HepG2 (cell line): ENCODE data around the gene TEKT5. TPM values are rescaled to one million over a fixed set of nuclear protein-coding genes. Genes with fewer than 3 reads are reported as not detected.

ENCODE experiments used
- ATF7 ChIP-seq, 2 experiments: fragments of 450-650 bp in 1 of 2; sonication (generic) in 1 of 2; formaldehyde crosslinking in 1 of 2; IDR thresholded peaks; 2 replicates each; pipeline versions ENCODE4 v1.4.0 to v1.6.1; 2016 to 2020; ENCODE audit warnings: antibody characterized with exemption in 1 of 2, mild to moderate bottlenecking in 1 of 2, missing genetic modification reagents in 1 of 2
- DPF2 ChIP-seq: sonication (generic); formaldehyde crosslinking; IDR thresholded peaks from 2 replicates; pipeline ENCODE4 v1.4.0; 2020; ENCODE audit warnings: mild to moderate bottlenecking, low read depth, missing genetic modification reagents, borderline replicate concordance
- HBP1 ChIP-seq: IDR thresholded peaks from 2 replicates; pipeline ENCODE4 v1.6.1; 2016; ENCODE audit warnings: low read depth, control low read depth
- HDAC6 ChIP-seq: fragments of 200-600 bp; sonication (generic); IDR thresholded peaks from 2 replicates; pipeline ENCODE4 v1.7.0; 2017; ENCODE audit warnings: mild to moderate bottlenecking, antibody characterized with exemption, low read length, low read depth
- KLF16 ChIP-seq, 2 experiments: sonication (generic) in 1 of 2; formaldehyde crosslinking in 1 of 2; IDR thresholded peaks; 2 replicates each; pipeline versions ENCODE4 v1.6.1 to v1.8.0; 2016 to 2023; ENCODE audit warnings: missing genetic modification reagents in 2 of 2, missing compliant biosample characterization in 1 of 2
- PITX1 ChIP-seq: sonication (generic); formaldehyde crosslinking; IDR thresholded peaks from 2 replicates; pipeline ENCODE4 v1.5.1; 2020; ENCODE audit warnings: mild to moderate bottlenecking, missing genetic modification reagents
- RARG ChIP-seq: sonication (generic); formaldehyde crosslinking; IDR thresholded peaks from 2 replicates; pipeline ENCODE4 v1.4.0; 2020; ENCODE audit warnings: low read depth, mild to moderate bottlenecking, missing genetic modification reagents
- RBM39 ChIP-seq: fragments of 200-400 bp; formaldehyde crosslinking; IDR thresholded peaks from one replicate; pipeline ENCODE4 v1.6.1; 2018; ENCODE audit warnings: antibody characterized with exemption, mild to moderate bottlenecking, low read depth, low read length; ENCODE audit not compliant: poor library complexity, severe bottlenecking
- THAP11 ChIP-seq: IDR thresholded peaks from 2 replicates; pipeline ENCODE4 v1.6.1; 2016; ENCODE audit warnings: missing biosample characterization, missing genetic modification reagents
- ZFP82 ChIP-seq: sonication (generic); formaldehyde crosslinking; IDR thresholded peaks from 2 replicates; pipeline ENCODE4 v1.5.1; 2020; ENCODE audit warnings: mild to moderate bottlenecking, missing genetic modification reagents, borderline replicate concordance
- ZNF230 ChIP-seq: sonication (generic); formaldehyde crosslinking; IDR thresholded peaks from 2 replicates; pipeline ENCODE4 v1.4.0; 2020; ENCODE audit warnings: mild to moderate bottlenecking, missing genetic modification reagents
- ZNF318 ChIP-seq: sonication (generic); formaldehyde crosslinking; IDR thresholded peaks from 2 replicates; pipeline ENCODE4 v1.4.0; 2020; ENCODE audit warnings: mild to moderate bottlenecking, missing genetic modification reagents
- ZNF331 ChIP-seq: sonication (generic); formaldehyde crosslinking; IDR thresholded peaks from 2 replicates; pipeline ENCODE4 v1.4.0; 2020; ENCODE audit warnings: missing genetic modification reagents
- ZNF468 ChIP-seq: sonication (generic); formaldehyde crosslinking; IDR thresholded peaks from 2 replicates; pipeline ENCODE4 v1.8.0; 2022; ENCODE audit warnings: mild to moderate bottlenecking, moderate library complexity, missing genetic modification reagents
- ZNF580 ChIP-seq: IDR thresholded peaks from 2 replicates; pipeline ENCODE4 v1.6.1; 2016; ENCODE audit warnings: low read depth, borderline replicate concordance
- ZUFSP ChIP-seq: sonication (generic); formaldehyde crosslinking; IDR thresholded peaks from 2 replicates; pipeline ENCODE4 v1.9.0; 2021; ENCODE audit warnings: missing genetic modification reagents, mild to moderate bottlenecking, borderline replicate concordance
- polyA plus RNA-seq, 8 experiments: library from polyadenylated mRNA; depleted of rRNA in 3 of 8; stranded (reverse) in 7 of 8; unstranded in 1 of 8; fragments of >200 nt; fragmentation: Illumina TruSeq in 4 of 8; extraction: Trizol in 4 of 8; gene quantifications; 2 replicates each; pipeline versions ENCODE4 v1.2.1 to v1.2.3, GENCODE V29; 2011 to 2016; ENCODE audit warnings: low read depth in 4 of 8, missing spikeins in 1 of 8, mixed read lengths in 1 of 8; ENCODE audit not compliant: insufficient read depth in 1 of 8
- total RNA-seq, 5 experiments: library from RNA; depleted of rRNA; stranded (reverse); fragments of >200 nt; fragmentation: Illumina TruSeq; extraction: Trizol; gene quantifications; 2 replicates each; pipeline ENCODE4 v1.2.3, GENCODE V29; 2016; ENCODE audit warnings: low read depth in 1 of 5

Gene TEKT5
- total and polyA plus RNA-seq, 2 of the 13 experiments (the other 11 are each of a cell fraction or from before 2014, with no cell fraction given), result 0.16 TPM; not detected in 1

GRCh38 chr16:10743610-10744369 is 49.1 kb upstream of the TEKT5 start, which contains the start of gene NUBP1 (continued):
- TF ChIP-seq ZNF331 (CRISPR knock-in tag) (peak; percentile 74), ZNF318 (CRISPR knock-in tag) (peak; percentile 99), ZUFSP (CRISPR knock-in tag) (no peak), ATF7 (IDR thresholded peaks at IDR 0.05) (no peak), ATF7 (CRISPR knock-in tag; IDR thresholded peaks at IDR 0.05) (0 out of 2 replicates have a peak, but pooled peaks have one; percentile 84), DPF2 (CRISPR knock-in tag) (peak; percentile 60; the same call in 1 of the 2 replicates), ZNF468 (peak; percentile 92; the same call in 1 of the 2 replicates), ZNF230 (CRISPR knock-in tag) (peak; percentile 97), KLF16 (CRISPR knock-in tag; IDR thresholded peaks at IDR 0.05) (peak; percentile 61 to 92; a peak in 3 of 4 replicates), ZNF580 (CRISPR knock-in tag) (peak; percentile 97), RBM39 (peak; percentile 99), RARG (CRISPR knock-in tag) (peak; percentile 81; the same call in 1 of the 2 replicates), THAP11 (CRISPR knock-in tag) (peak; percentile 91), ZFP82 (CRISPR knock-in tag) (peak; percentile 80; the same call in 1 of the 2 replicates), HDAC6 (no peak), HBP1 (CRISPR knock-in tag) (no peak; the same call in 1 of the 2 replicates), PITX1 (CRISPR knock-in tag) (peak; percentile 84)
